CD4-positive, alpha-beta T cell (primary cell): Measurements from ENCODE around the gene PDCD4. TPM values are rescaled to one million over a fixed set of nuclear protein-coding genes. Genes with fewer than 3 reads are reported as not detected.

ENCODE experiments used
- ATAC-seq: fragments of 200-7000 bp; cut with Tn5 transposase; one replicate; pipeline ENCODE4 v1.10.0; 2022; ENCODE audit warnings: mild to moderate bottlenecking; ENCODE audit not compliant: poor library complexity
- CTCF ChIA-PET: fragments of 350-600 bp; sonication (Branson Sonifier 250); formaldehyde crosslinking; loops from one replicate; lab custom pipeline; 2021; ENCODE audit warnings: antibody characterized with exemption, inconsistent platforms; lab: Charles Lee
- POLR2A ChIA-PET: fragments of 350-600 bp; sonication (Branson Sonifier 250); formaldehyde crosslinking; loops from one replicate; lab custom pipeline; 2021; ENCODE audit warnings: antibody characterized with exemption, inconsistent platforms; lab: Charles Lee
- DNase-seq, 14 experiments: peaks; one replicate each; pipeline ENCODE4 v3.0.0-alpha.2; 2013 to 2020; ENCODE audit warnings: mixed read lengths in 2 of 14
- H3K27ac ChIP-seq, 2 donors: one replicate each; pipeline versions ENCODE4 v1.5.1 to v1.7.0; 2013; ENCODE audit warnings: low read length in 2 of 2, low read depth in 1 of 2, mild to moderate bottlenecking in 1 of 2
- H3K27me3 ChIP-seq, 2 experiments: 1 replicate in 1 of 2; 2 replicates in 1 of 2; pipeline versions ENCODE4 v1.6.1 to v1.7.0; 2013; ENCODE audit warnings: low read length in 2 of 2, control low read depth in 1 of 2, mild to moderate bottlenecking in 1 of 2, moderate library complexity in 1 of 2; ENCODE audit not compliant: insufficient read depth in 2 of 2, control insufficient read depth in 1 of 2
- H3K36me3 ChIP-seq: one replicate; pipeline ENCODE4 v1.6.1; 2013; ENCODE audit warnings: low read length, control low read depth; ENCODE audit not compliant: insufficient read depth
- H3K4me1 ChIP-seq: one replicate; pipeline ENCODE4 v1.6.1; 2013; ENCODE audit warnings: low read length, control low read depth; ENCODE audit not compliant: insufficient read depth
- H3K4me3 ChIP-seq: one replicate; pipeline ENCODE4 v1.5.1; 2013; ENCODE audit warnings: mild to moderate bottlenecking, low read length, moderate library complexity
- H3K9me3 ChIP-seq, 2 experiments: 1 replicate in 1 of 2; 2 replicates in 1 of 2; pipeline versions ENCODE4 v1.6.1 to v1.7.0; 2013; ENCODE audit warnings: low read length in 2 of 2, mild to moderate bottlenecking in 2 of 2, control low read depth in 1 of 2, moderate library complexity in 1 of 2; ENCODE audit not compliant: control insufficient read depth in 1 of 2, insufficient read depth in 1 of 2
- H3K27ac Mint-ChIP-seq: one replicate; pipeline ENCODE4 v1.8.0; 2020; ENCODE audit warnings: mixed read lengths
- H3K27me3 Mint-ChIP-seq: one replicate; pipeline ENCODE4 v1.8.0; 2021; ENCODE audit warnings: mixed read lengths
- H3K36me3 Mint-ChIP-seq: one replicate; pipeline ENCODE4 v1.8.0; 2021; ENCODE audit warnings: low read depth, mixed read lengths
- H3K4me1 Mint-ChIP-seq: one replicate; pipeline ENCODE4 v1.8.0; 2021; ENCODE audit warnings: low read depth, mixed read lengths
- H3K4me3 Mint-ChIP-seq: one replicate; pipeline ENCODE4 v1.8.0; 2020; ENCODE audit warnings: mild to moderate bottlenecking, mixed read lengths
- H3K9me3 Mint-ChIP-seq: one replicate; pipeline ENCODE4 v1.8.0; 2020; ENCODE audit warnings: mixed read lengths
- intact Hi-C, 2 experiments: fragments of 100-400 bp; cut with DNase I in 1 of 2; cut with micrococcal nuclease in 1 of 2; formaldehyde crosslinking; loops; one replicate each; pipeline versions ENCODE4 v1.15.1 to v1.9.0; 2023 to 2025; cut with DNase I, micrococcal nuclease
- total RNA-seq, 174 experiments: library from RNA in 2 of 174; stranded (reverse) in 2 of 174; gene quantifications; one replicate each; pipeline ENCODE4 v1.2.3 and lab custom pipeline; 2021 to 2026
- TF ChIP-seq, protein P1 (sequence below): fragments of 200-600 bp; IDR thresholded peaks from one replicate; pipeline ENCODE4 v1.8.0; 2022; ENCODE audit warnings: antibody characterized with exemption, mild to moderate bottlenecking

The PDCD4 gene
- total RNA-seq, 2 experiments from 2014 or later: 352 to 358 TPM

DNA sequence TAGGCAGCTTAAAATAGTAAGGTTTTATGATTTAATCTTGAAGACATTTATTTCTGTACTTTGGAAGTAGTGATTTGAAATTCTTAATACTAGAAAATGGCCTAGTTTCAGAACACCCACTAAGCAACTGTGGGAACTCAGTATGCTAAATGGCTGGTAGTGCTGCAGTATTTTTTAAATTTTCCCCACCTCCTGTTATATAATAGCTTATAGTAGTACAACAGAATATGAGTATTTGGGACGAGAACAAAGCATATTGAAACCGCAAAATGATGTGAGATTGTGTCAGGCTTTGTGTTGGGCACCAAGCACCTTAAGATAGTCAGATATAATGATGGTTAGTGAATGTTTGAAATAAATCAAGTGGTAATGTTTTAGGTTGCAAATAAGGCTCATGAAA, 55.7 kb downstream of the PDCD4 start:
- Mint-ChIP-seq H3K9me3 (no peaks in the 10 kb centered on the region), H3K4me3 (no peak overlapping the region), H3K27me3 (no peaks in the 10 kb centered on the region), H3K36me3 (peaks cover 3% of the 10 kb centered on the region), H3K4me1 (peaks cover 51% of the 10 kb centered on the region), H3K27ac (no peak overlapping the region)
- no peaks in the 10 kb centered on the region for H3K27me3 ChIP-seq
- ChIA-PET POLR2A (interaction anchor here (3.1 kb wide), 1 partner anchor 8 kb away, joined by 18 read pairs; the partner anchor contains the start of genes BBIP1 and SHOC2), CTCF (interaction anchor here (1.3 to 1.5 kb wide), 2 partner anchors 9 to 41 kb away, joined by 4 to 6 read pairs; partner anchors contain the start of gene BBIP1)
- intact Hi-C loops: loop anchor here in 1 of 2 experiments (5.0 kb wide), 1 partner anchor 75 kb away; no protein-coding TSS in a partner anchor
- no peaks in the 10 kb centered on the region for H3K9me3 ChIP-seq
- ATAC-seq (no peak), DNase-seq (no peak)
- H3K4me3 ChIP-seq: no peak overlapping the region
- TF ChIP-seq, protein P1, sequence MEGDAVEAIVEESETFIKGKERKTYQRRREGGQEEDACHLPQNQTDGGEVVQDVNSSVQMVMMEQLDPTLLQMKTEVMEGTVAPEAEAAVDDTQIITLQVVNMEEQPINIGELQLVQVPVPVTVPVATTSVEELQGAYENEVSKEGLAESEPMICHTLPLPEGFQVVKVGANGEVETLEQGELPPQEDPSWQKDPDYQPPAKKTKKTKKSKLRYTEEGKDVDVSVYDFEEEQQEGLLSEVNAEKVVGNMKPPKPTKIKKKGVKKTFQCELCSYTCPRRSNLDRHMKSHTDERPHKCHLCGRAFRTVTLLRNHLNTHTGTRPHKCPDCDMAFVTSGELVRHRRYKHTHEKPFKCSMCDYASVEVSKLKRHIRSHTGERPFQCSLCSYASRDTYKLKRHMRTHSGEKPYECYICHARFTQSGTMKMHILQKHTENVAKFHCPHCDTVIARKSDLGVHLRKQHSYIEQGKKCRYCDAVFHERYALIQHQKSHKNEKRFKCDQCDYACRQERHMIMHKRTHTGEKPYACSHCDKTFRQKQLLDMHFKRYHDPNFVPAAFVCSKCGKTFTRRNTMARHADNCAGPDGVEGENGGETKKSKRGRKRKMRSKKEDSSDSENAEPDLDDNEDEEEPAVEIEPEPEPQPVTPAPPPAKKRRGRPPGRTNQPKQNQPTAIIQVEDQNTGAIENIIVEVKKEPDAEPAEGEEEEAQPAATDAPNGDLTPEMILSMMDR: no peak
- H3K4me1 ChIP-seq: peaks cover 10% of the 10 kb centered on the region
- no peaks in the 10 kb centered on the region for H3K36me3 ChIP-seq
- H3K27ac ChIP-seq: no peak overlapping the region

DNA sequence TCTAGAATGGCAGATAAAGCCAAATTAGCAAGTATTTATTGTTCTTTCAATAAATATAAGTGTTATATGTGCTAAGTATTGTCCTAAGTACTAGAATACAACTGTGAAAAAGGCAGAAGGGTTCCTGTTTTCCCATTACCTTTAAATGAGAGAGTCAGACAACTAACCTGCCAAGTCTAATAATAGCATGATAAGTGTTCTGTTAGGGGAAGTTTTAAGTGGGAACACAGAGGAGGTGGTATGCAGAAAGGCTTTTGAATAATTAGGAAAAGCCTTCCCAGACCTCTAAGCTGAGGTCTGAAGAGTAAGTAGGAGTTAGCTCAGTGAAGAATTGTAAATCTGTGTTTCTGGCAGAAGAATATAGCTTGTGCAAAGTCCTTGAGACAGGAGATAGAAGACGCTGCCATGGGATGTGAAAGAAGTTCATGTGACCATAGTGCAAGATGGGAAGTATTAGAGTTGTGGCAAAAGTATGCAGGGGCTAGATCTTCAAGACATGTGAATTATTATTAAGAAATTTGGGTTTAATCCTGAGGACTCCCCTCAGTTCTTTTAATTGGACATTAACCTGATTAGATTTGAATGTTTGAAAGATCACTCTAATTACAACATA, 60.1 kb downstream of the PDCD4 start:
- DNase-seq: no peak
- TF ChIP-seq, protein P1: no peak
- ATAC-seq: no peak
- H3K27me3 ChIP-seq: no peaks in the 10 kb centered on the region
- no peaks in the 10 kb centered on the region for H3K27me3 Mint-ChIP-seq
- peaks cover 4% of the 10 kb centered on the region for H3K36me3 Mint-ChIP-seq
- H3K36me3 ChIP-seq: no peaks in the 10 kb centered on the region
- ChIA-PET CTCF (interaction anchor here (0.6 to 1.5 kb wide), 2 partner anchors 10 to 21 kb away, joined by 3 read pairs; no protein-coding TSS in a partner anchor), POLR2A (no interaction called here)
- no peak overlapping the region for H3K4me3 Mint-ChIP-seq
- H3K4me1 ChIP-seq: peaks cover 8% of the 10 kb centered on the region
- intact Hi-C loops: no loop called here
- H3K4me3 ChIP-seq: no peak overlapping the region
- no peak overlapping the region for H3K27ac ChIP-seq
- no peaks in the 10 kb centered on the region for H3K9me3 Mint-ChIP-seq
- H3K4me1 Mint-ChIP-seq: peaks cover 42% of the 10 kb centered on the region
- H3K27ac Mint-ChIP-seq: no peak overlapping the region
- H3K9me3 ChIP-seq: no peaks in the 10 kb centered on the region

DNA sequence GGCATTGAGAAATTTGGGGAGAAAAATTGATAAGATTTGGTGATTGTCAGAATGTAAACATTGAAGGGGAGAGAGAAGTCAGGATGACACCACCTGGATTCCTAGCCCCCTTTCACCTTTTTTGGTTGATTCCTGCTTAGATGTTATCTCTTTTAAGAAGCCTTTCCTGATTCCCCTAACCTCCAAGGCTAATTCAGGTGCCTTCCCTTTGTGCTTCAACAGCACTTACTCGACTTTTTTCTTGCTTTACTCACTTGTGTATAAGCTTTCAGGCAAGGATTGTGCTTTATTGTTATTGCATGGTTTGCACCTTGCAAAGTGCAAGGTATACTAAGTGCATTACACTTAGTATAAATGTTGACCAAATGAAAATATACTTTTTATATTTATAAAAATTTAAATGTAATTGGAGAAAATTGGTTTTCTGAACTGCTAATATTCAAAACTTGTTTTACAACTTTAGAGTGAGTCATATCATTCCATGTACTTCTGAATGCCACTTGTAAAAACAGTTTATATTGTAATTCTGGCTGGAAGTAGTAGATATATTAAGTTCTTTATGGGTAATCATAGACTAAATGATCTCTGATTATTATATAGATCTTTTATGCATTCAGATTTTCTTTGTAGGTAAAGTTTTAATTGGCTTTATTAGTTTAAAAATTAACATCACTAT, 60.9 kb downstream of the PDCD4 start:
- Histone ChIP-seq H3K4me1 (peaks cover 11% of the 10 kb centered on the region), H3K4me3 (no peak overlapping the region), H3K27ac (no peak overlapping the region), H3K9me3 (no peaks in the 10 kb centered on the region), H3K27me3 (no peaks in the 10 kb centered on the region), H3K36me3 (no peaks in the 10 kb centered on the region)
- intact Hi-C loops: no loop called here
- peaks cover 39% of the 10 kb centered on the region for H3K4me1 Mint-ChIP-seq
- peaks cover 11% of the 10 kb centered on the region for H3K36me3 Mint-ChIP-seq
- ChIA-PET POLR2A (no interaction called here), CTCF (interaction anchor here (0.5 to 1.5 kb wide), 2 partner anchors 9 to 970 kb away, joined by 3 read pairs; no protein-coding TSS in a partner anchor)
- no peak for ATAC-seq
- no peak overlapping the region for H3K4me3 Mint-ChIP-seq
- no peak overlapping the region for H3K27ac Mint-ChIP-seq
- H3K9me3 Mint-ChIP-seq: no peaks in the 10 kb centered on the region
- TF ChIP-seq, protein P1: no peak
- DNase-seq: no peak
- H3K27me3 Mint-ChIP-seq: no peaks in the 10 kb centered on the region
